HEK293 (cell line): ENCODE data around the gene SGF29.

Source experiments
- CTCF ChIA-PET: fragments of 350-600 bp; formaldehyde crosslinking; extraction: SDS; loops from one replicate; lab custom pipeline; 2021; ENCODE audit warnings: antibody characterized with exemption; lab: Yijun Ruan, JAX
- POLR2A ChIA-PET: fragments of 300-600 bp; formaldehyde crosslinking; extraction: SDS; loops from one replicate; lab custom pipeline; 2020; ENCODE audit warnings: antibody characterized with exemption, inconsistent platforms; lab: Yijun Ruan, JAX
- H3K27ac ChIP-seq: fragments of 200-500 bp; sonication (Bioruptor generic); 2 replicates; pipeline ENCODE4 v1.5.1; 2014; ENCODE audit warnings: low read depth, low read length, control low read depth, inconsistent platforms; ENCODE audit errors: extremely low read depth
- H3K36me3 ChIP-seq, 2 experiments: fragments of 200-500 bp in 1 of 2; sonication (Bioruptor generic) in 1 of 2; 1 replicate in 1 of 2; 2 replicates in 1 of 2; pipeline ENCODE4 v1.5.1; 2014 to 2017; ENCODE audit warnings: inconsistent platforms in 2 of 2, low read length in 2 of 2; ENCODE audit not compliant: control insufficient read depth in 2 of 2, insufficient read depth in 1 of 2
- H3K4me1 ChIP-seq: fragments of 200-500 bp; sonication (Bioruptor generic); 2 replicates; pipeline ENCODE4 v1.5.1; 2014; ENCODE audit warnings: mild to moderate bottlenecking, low read length, inconsistent platforms; ENCODE audit not compliant: control insufficient read depth, insufficient read depth
- H3K4me3 ChIP-seq: 2 replicates; pipeline ENCODE4 v1.5.1; 2011; ENCODE audit warnings: low read depth, mild to moderate bottlenecking, control low read depth, low read length, moderate library complexity
- H3K9me3 ChIP-seq: fragments of 200-500 bp; sonication (Bioruptor generic); 2 replicates; pipeline ENCODE4 v1.5.1; 2014; ENCODE audit warnings: low read depth, low read length, inconsistent platforms; ENCODE audit not compliant: control insufficient read depth, insufficient read depth
- OSR2 ChIP-seq: fragments of 450-650 bp; formaldehyde crosslinking; IDR thresholded peaks from 2 replicates; pipeline ENCODE4 v1.5.1; 2016; ENCODE audit warnings: missing biosample characterization, missing genetic modification characterization
- SETDB1 ChIP-seq: IDR thresholded peaks from one replicate; pipeline ENCODE4 v1.6.1; 2017; ENCODE audit warnings: mild to moderate bottlenecking, low read length, moderate library complexity, mixed read lengths; ENCODE audit not compliant: insufficient read length
- TCF7L2 ChIP-seq: IDR thresholded peaks from 2 replicates; pipeline ENCODE4 v1.6.1; 2011; ENCODE audit warnings: low read depth, mild to moderate bottlenecking, inconsistent platforms, low read length, moderate library complexity, borderline replicate concordance
- WT1 ChIP-seq: fragments of 450-650 bp; formaldehyde crosslinking; IDR thresholded peaks from 2 replicates; pipeline ENCODE4 v1.5.1; 2016; ENCODE audit warnings: missing biosample characterization, missing genetic modification characterization
- ZBTB21 ChIP-seq: fragments of 450-650 bp; formaldehyde crosslinking; IDR thresholded peaks from 2 replicates; pipeline ENCODE4 v1.5.1; 2017; ENCODE audit warnings: missing biosample characterization, missing genetic modification characterization
- ZBTB48 ChIP-seq: fragments of 450-650 bp; formaldehyde crosslinking; IDR thresholded peaks from 2 replicates; pipeline ENCODE4 v1.5.1; 2016; ENCODE audit warnings: missing biosample characterization, missing genetic modification characterization
- ZFP37 ChIP-seq: fragments of 450-650 bp; formaldehyde crosslinking; IDR thresholded peaks from 2 replicates; pipeline ENCODE4 v1.5.1; 2016; ENCODE audit warnings: missing biosample characterization, missing genetic modification characterization
- ZNF133 ChIP-seq: fragments of 450-650 bp; formaldehyde crosslinking; IDR thresholded peaks from 2 replicates; pipeline ENCODE4 v1.5.1; 2016; ENCODE audit warnings: missing biosample characterization, missing genetic modification characterization
- ZNF140 ChIP-seq: fragments of 450-650 bp; formaldehyde crosslinking; IDR thresholded peaks from 2 replicates; pipeline ENCODE4 v1.5.1; 2016; ENCODE audit warnings: missing biosample characterization, missing genetic modification characterization
- ZNF184 ChIP-seq: fragments of 450-650 bp; IDR thresholded peaks from 2 replicates; pipeline ENCODE4 v1.5.1; 2018; ENCODE audit warnings: missing biosample characterization, mild to moderate bottlenecking, missing genetic modification characterization
- ZNF239 ChIP-seq: fragments of 450-650 bp; formaldehyde crosslinking; IDR thresholded peaks from 2 replicates; pipeline ENCODE4 v1.5.1; 2016; ENCODE audit warnings: missing biosample characterization, missing genetic modification characterization
- ZNF248 ChIP-seq: fragments of 450-650 bp; formaldehyde crosslinking; IDR thresholded peaks from 2 replicates; pipeline ENCODE4 v1.5.1; 2017; ENCODE audit warnings: missing biosample characterization, missing genetic modification characterization
- ZNF292 ChIP-seq: fragments of 450-650 bp; formaldehyde crosslinking; IDR thresholded peaks from 2 replicates; pipeline ENCODE4 v1.5.1; 2016; ENCODE audit warnings: low read depth, missing biosample characterization, missing genetic modification characterization, borderline replicate concordance
- ZNF324 ChIP-seq: fragments of 450-650 bp; formaldehyde crosslinking; IDR thresholded peaks from 2 replicates; pipeline ENCODE4 v1.5.1; 2016; ENCODE audit warnings: missing biosample characterization, missing genetic modification characterization
- ZNF501 ChIP-seq: fragments of 450-650 bp; formaldehyde crosslinking; IDR thresholded peaks from 2 replicates; pipeline ENCODE4 v1.5.1; 2016; ENCODE audit warnings: missing biosample characterization, missing genetic modification characterization
- ZNF530 ChIP-seq: fragments of 450-650 bp; formaldehyde crosslinking; IDR thresholded peaks from 2 replicates; pipeline ENCODE4 v1.5.1; 2016; ENCODE audit warnings: low read depth, missing biosample characterization, missing genetic modification characterization
- ZNF549 ChIP-seq: fragments of 450-650 bp; IDR thresholded peaks from 2 replicates; pipeline ENCODE4 v1.5.1; 2018; ENCODE audit warnings: missing biosample characterization, missing genetic modification characterization, mild to moderate bottlenecking, inconsistent platforms, moderate library complexity
- ZNF621 ChIP-seq: fragments of 450-650 bp; formaldehyde crosslinking; IDR thresholded peaks from 2 replicates; pipeline ENCODE4 v1.5.1; 2017; ENCODE audit warnings: missing biosample characterization, missing genetic modification characterization
- ZNF660 ChIP-seq: fragments of 450-650 bp; IDR thresholded peaks from 2 replicates; pipeline ENCODE4 v1.5.1; 2018; ENCODE audit warnings: missing biosample characterization, mild to moderate bottlenecking, missing genetic modification characterization
- TF ChIP-seq, protein P1 (sequence below): fragments of 450-650 bp; formaldehyde crosslinking; IDR thresholded peaks from 2 replicates; pipeline ENCODE4 v1.5.1; 2017; ENCODE audit warnings: missing biosample characterization, missing genetic modification characterization
- TF ChIP-seq, protein P2 (sequence below): fragments of 450-650 bp; formaldehyde crosslinking; IDR thresholded peaks from 2 replicates; pipeline ENCODE4 v1.5.1; 2016; ENCODE audit warnings: missing biosample characterization, missing genetic modification characterization
- TF ChIP-seq, protein P3 (sequence below): fragments of 450-650 bp; formaldehyde crosslinking; IDR thresholded peaks from 2 replicates; pipeline ENCODE4 v1.5.1; 2016; ENCODE audit warnings: missing biosample characterization, missing genetic modification characterization
- TF ChIP-seq, protein P4 (sequence below): fragments of 450-650 bp; IDR thresholded peaks from 2 replicates; pipeline ENCODE4 v1.5.1; 2018; ENCODE audit warnings: missing biosample characterization, mild to moderate bottlenecking, missing genetic modification characterization
- TF ChIP-seq, protein P5 (sequence below): fragments of 450-650 bp; formaldehyde crosslinking; IDR thresholded peaks from 2 replicates; pipeline ENCODE4 v1.5.1; 2016; ENCODE audit warnings: missing biosample characterization, missing genetic modification characterization
- TF ChIP-seq, protein P6 (sequence below): fragments of 450-650 bp; IDR thresholded peaks from 2 replicates; pipeline ENCODE4 v1.5.1; 2018; ENCODE audit warnings: missing biosample characterization, missing genetic modification characterization

SGF29 gene

DNA sequence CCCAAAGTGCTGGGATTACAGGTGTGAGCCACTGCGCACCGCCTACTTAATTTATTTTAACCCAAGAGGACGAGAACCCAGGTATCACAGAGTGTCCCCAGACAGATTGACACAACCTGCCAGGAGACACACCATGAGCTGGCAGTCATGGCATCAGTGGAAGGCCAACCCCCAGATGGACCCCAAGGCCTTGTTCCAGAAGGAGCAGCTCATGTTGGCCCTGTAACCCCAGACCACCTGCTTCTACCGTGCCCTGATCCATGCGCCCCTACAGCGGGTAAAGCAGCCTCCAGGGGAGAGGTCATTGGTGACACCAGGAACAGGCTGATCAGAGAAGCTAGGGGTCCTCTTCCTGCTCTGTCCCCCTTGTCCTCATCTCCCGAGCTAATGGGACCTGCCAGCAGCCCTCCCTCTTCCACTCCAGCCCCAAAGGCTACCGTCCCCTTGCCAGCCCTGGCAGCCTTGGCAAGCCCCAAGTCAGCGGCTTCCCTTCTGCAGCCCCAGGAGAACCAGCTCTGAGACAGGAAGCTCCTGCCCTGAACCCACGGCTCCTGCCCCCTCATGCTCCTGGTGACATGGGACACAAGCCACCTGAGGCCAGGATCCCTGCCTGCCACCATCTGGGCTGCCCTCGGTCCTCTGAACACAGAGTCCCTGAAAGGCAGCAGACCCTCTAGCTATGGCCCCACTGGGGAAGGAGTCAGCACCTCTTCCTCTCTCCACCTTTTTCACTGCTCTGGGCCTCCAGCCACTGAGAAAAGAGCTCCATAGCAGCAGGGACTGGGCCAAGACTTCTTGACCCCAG is 49.9 kb downstream of the SGF29 start:
- H3K27ac ChIP-seq, result no peak overlapping the region
- TF ChIP-seq ZBTB21 (tag by site-specific recombination) (no peak), ZNF239 (tag by site-specific recombination) (no peak), OSR2 (tag by site-specific recombination) (no peak), ZNF549 (no peak), ZFP37 (tag by site-specific recombination) (no peak), ZNF292 (no peak), ZNF660 (tag by site-specific recombination) (no peak), SETDB1 (no peak), ZNF530 (tag by site-specific recombination) (no peak)
- TF ChIP-seq, protein P1, sequence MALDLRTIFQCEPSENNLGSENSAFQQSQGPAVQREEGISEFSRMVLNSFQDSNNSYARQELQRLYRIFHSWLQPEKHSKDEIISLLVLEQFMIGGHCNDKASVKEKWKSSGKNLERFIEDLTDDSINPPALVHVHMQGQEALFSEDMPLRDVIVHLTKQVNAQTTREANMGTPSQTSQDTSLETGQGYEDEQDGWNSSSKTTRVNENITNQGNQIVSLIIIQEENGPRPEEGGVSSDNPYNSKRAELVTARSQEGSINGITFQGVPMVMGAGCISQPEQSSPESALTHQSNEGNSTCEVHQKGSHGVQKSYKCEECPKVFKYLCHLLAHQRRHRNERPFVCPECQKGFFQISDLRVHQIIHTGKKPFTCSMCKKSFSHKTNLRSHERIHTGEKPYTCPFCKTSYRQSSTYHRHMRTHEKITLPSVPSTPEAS (tag by site-specific recombination), result no peak
- TF ChIP-seq, protein P2, sequence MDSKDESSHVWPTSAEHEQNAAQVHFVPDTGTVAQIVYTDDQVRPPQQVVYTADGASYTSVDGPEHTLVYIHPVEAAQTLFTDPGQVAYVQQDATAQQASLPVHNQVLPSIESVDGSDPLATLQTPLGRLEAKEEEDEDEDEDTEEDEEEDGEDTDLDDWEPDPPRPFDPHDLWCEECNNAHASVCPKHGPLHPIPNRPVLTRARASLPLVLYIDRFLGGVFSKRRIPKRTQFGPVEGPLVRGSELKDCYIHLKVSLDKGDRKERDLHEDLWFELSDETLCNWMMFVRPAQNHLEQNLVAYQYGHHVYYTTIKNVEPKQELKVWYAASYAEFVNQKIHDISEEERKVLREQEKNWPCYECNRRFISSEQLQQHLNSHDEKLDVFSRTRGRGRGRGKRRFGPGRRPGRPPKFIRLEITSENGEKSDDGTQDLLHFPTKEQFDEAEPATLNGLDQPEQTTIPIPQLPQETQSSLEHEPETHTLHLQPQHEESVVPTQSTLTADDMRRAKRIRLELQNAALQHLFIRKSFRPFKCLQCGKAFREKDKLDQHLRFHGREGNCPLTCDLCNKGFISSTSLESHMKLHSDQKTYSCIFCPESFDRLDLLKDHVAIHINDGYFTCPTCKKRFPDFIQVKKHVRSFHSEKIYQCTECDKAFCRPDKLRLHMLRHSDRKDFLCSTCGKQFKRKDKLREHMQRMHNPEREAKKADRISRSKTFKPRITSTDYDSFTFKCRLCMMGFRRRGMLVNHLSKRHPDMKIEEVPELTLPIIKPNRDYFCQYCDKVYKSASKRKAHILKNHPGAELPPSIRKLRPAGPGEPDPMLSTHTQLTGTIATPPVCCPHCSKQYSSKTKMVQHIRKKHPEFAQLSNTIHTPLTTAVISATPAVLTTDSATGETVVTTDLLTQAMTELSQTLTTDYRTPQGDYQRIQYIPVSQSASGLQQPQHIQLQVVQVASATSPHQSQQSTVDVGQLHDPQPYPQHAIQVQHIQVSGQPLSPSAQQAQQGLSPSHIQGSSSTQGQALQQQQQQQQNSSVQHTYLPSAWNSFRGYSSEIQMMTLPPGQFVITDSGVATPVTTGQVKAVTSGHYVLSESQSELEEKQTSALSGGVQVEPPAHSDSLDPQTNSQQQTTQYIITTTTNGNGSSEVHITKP (tag by site-specific recombination), result no peak
- TF ChIP-seq, protein P3, sequence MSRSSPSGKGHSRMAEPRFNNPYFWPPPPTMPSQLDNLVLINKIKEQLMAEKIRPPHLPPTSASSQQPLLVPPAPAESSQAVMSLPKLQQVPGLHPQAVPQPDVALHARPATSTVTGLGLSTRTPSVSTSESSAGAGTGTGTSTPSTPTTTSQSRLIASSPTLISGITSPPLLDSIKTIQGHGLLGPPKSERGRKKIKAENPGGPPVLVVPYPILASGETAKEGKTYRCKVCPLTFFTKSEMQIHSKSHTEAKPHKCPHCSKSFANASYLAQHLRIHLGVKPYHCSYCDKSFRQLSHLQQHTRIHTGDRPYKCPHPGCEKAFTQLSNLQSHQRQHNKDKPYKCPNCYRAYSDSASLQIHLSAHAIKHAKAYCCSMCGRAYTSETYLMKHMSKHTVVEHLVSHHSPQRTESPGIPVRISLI (tag by site-specific recombination), result no peak
- H3K4me3 ChIP-seq, result no peak overlapping the region
- no peaks in the 10 kb centered on the region for H3K4me1 ChIP-seq
- POLR2A ChIA-PET, result interaction anchor here (1.0 kb wide), 1 partner anchor 49 kb away, joined by 3 read pairs; no protein-coding TSS in a partner anchor
- CTCF ChIA-PET, result no interaction called here
- no peaks in the 10 kb centered on the region for H3K9me3 ChIP-seq
- peaks cover 3 to 39% of the 10 kb centered on the region in 2 experiments; a peak in 2 of 3 replicates for H3K36me3 ChIP-seq

DNA sequence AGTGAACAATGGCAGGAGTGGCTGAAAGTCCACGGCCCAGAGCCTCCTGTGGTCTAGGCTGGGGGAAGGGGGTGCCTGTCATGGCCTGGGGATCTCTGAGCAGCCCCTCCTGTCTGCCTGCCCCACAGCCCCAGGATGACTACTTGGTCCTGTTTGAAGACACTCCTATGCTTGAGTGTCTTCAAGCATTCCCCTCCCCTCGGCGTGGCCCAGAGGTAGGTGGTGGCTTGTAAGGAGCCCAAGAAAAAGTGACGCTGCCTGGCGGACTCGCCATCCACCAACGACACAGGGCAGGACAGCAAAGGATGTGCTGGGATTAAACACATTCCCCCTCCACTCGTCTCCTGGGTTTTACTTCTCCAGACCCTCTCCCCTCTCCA is 50.5 kb downstream of the SGF29 start:
- CTCF ChIA-PET, result no interaction called here
- TF ChIP-seq, protein P4, sequence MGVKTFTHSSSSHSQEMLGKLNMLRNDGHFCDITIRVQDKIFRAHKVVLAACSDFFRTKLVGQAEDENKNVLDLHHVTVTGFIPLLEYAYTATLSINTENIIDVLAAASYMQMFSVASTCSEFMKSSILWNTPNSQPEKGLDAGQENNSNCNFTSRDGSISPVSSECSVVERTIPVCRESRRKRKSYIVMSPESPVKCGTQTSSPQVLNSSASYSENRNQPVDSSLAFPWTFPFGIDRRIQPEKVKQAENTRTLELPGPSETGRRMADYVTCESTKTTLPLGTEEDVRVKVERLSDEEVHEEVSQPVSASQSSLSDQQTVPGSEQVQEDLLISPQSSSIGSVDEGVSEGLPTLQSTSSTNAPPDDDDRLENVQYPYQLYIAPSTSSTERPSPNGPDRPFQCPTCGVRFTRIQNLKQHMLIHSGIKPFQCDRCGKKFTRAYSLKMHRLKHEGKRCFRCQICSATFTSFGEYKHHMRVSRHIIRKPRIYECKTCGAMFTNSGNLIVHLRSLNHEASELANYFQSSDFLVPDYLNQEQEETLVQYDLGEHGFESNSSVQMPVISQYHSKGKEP (tag by site-specific recombination), result no peak
- TF ChIP-seq ZNF324 (tag by site-specific recombination), result no peak
- no peak for TF ChIP-seq TCF7L2
- TF ChIP-seq, protein P5, sequence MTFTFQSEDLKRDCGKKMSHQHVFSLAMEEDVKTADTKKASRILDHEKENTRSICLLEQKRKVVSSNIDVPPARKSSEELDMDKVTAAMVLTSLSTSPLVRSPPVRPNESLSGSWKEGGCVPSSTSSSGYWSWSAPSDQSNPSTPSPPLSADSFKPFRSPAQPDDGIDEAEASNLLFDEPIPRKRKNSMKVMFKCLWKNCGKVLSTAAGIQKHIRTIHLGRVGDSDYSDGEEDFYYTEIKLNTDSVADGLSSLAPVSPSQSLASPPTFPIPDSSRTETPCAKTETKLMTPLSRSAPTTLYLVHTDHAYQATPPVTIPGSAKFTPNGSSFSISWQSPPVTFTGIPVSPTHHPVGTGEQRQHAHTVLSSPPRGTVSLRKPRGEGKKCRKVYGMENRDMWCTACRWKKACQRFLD, result no peak
- TF ChIP-seq ZNF248 (tag by site-specific recombination), result no peak
- no peak for TF ChIP-seq WT1
- TF ChIP-seq ZNF184 (tag by site-specific recombination), result no peak
- no peak for TF ChIP-seq ZNF621
- TF ChIP-seq ZNF133 (tag by site-specific recombination), result no peak
- TF ChIP-seq ZNF501 (tag by site-specific recombination), result no peak
- TF ChIP-seq ZBTB48, result no peak
- TF ChIP-seq, protein P6, sequence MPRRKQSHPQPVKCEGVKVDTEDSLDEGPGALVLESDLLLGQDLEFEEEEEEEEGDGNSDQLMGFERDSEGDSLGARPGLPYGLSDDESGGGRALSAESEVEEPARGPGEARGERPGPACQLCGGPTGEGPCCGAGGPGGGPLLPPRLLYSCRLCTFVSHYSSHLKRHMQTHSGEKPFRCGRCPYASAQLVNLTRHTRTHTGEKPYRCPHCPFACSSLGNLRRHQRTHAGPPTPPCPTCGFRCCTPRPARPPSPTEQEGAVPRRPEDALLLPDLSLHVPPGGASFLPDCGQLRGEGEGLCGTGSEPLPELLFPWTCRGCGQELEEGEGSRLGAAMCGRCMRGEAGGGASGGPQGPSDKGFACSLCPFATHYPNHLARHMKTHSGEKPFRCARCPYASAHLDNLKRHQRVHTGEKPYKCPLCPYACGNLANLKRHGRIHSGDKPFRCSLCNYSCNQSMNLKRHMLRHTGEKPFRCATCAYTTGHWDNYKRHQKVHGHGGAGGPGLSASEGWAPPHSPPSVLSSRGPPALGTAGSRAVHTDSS (tag by site-specific recombination), result no peak
- no peak for TF ChIP-seq ZFP37 (tag by site-specific recombination)
- TF ChIP-seq ZNF140, result no peak

More for the DNA sequence above, 50.5 kb downstream of the SGF29 start:
- no peaks in the 10 kb centered on the region for H3K4me1 ChIP-seq
- POLR2A ChIA-PET, result interaction anchor here (1.0 kb wide), 1 partner anchor 50 kb away, joined by 3 read pairs; no protein-coding TSS in a partner anchor
- no peak overlapping the region for H3K4me3 ChIP-seq
- peaks cover 3 to 39% of the 10 kb centered on the region in 2 experiments; a peak in 2 of 3 replicates for H3K36me3 ChIP-seq
- H3K27ac ChIP-seq, result no peak overlapping the region
- H3K9me3 ChIP-seq, result no peaks in the 10 kb centered on the region
